AG04450 (cell line): ENCODE results near the gene MICU2. TPM values are rescaled to one million over a fixed set of nuclear protein-coding genes. Genes with fewer than 3 reads are reported as not detected.

Source experiments
- CTCF ChIA-PET: fragments of 300-600, 350-600 bp; formaldehyde crosslinking; extraction: SDS; loops from one replicate; lab custom pipeline; 2022; ENCODE audit warnings: antibody characterized with exemption, inconsistent platforms; lab: Charles Lee
- POLR2A ChIA-PET: fragments of 350-600 bp; formaldehyde crosslinking; extraction: SDS; loops from one replicate; lab custom pipeline; 2021; ENCODE audit warnings: antibody characterized with exemption, inconsistent platforms; lab: Yijun Ruan, JAX
- DNase-seq: peaks from one replicate; pipeline ENCODE4 v3.0.0-alpha.2; 2011; ENCODE audit warnings: low read depth, low spot score
- H3K27ac ChIP-seq: one replicate; pipeline ENCODE4 v1.5.1; 2012; ENCODE audit warnings: low read depth, low read length, control low read depth
- H3K27me3 ChIP-seq: one replicate; pipeline ENCODE4 v1.6.0; 2012; ENCODE audit warnings: low read length; ENCODE audit not compliant: control insufficient read depth, insufficient read depth
- H3K4me3 ChIP-seq: 2 replicates; pipeline ENCODE4 v1.5.1; 2011; ENCODE audit warnings: mild to moderate bottlenecking, low read depth, low read length, control low read depth
- H3K9me3 ChIP-seq: 2 replicates; pipeline ENCODE4 v1.5.1; 2012; ENCODE audit warnings: low read length; ENCODE audit not compliant: control insufficient read depth, insufficient read depth
- CTCF ChIP-seq: IDR thresholded peaks from 2 replicates; pipeline ENCODE4 v1.5.1; 2011; ENCODE audit warnings: low read depth, low read length, control low read depth, inconsistent platforms
- polyA plus RNA-seq: library from polyadenylated mRNA; depleted of rRNA; stranded (reverse); fragments of >200 nt; gene quantifications from 2 replicates; pipeline ENCODE4 v1.2.3, GENCODE V29; 2011; rRNA removed
- small RNA-seq: library from RNA; depleted of rRNA; stranded (forward); fragments of <200 nt; gene quantifications from one replicate; pipeline ENCODE3, GENCODE V24; 2012; ENCODE audit warnings: low read depth; ENCODE audit not compliant: insufficient read length

MICU2 gene
- polyA plus RNA-seq, 1 experiment: 42.1 TPM

DNA sequence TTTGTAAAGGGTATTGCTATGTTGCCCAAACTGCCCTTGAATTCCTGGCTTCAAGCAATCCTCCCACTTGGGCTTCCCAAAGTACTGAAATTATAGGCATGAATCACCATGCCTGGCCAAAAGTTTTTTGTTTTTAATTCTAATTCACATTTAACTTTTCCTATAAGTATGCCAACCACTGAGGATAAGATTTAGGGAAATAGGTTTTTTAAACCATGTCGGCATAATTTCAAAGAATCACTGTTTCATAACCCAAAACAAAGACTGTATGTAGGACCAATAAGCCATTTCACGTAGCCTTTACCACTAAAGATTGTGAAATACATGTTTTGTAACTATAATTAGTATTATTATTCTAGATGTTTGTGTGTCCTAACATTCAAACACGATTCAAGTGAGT, 153.0 kb downstream of the MICU2 start:
- POLR2A ChIA-PET: no interaction called here
- DNase-seq: no peak
- Histone ChIP-seq H3K4me3 (no peak overlapping the region), H3K27ac (no peak overlapping the region), H3K9me3 (no peaks in the 10 kb centered on the region; the same call in 1 of the 2 replicates), H3K27me3 (no peaks in the 10 kb centered on the region)
- CTCF ChIA-PET: no interaction called here
- TF ChIP-seq CTCF: no peak

- POLR2A ChIA-PET: no interaction called here
- no peak for DNase-seq
- Histone ChIP-seq H3K4me3 (no peak overlapping the region), H3K27ac (no peak overlapping the region), H3K27me3 (no peaks in the 10 kb centered on the region), H3K9me3 (no peaks in the 10 kb centered on the region)
- no peak for TF ChIP-seq CTCF
- CTCF ChIA-PET: no interaction called here
These were observed 157.3 kb downstream of the MICU2 start for GRCh38 chr13:21446656-21447055.

GRCh38 chr13:21445759-21446158, 158.2 kb downstream of the MICU2 start:
- Histone ChIP-seq H3K27me3 (no peaks in the 10 kb centered on the region), H3K9me3 (no peaks in the 10 kb centered on the region), H3K4me3 (no peak overlapping the region), H3K27ac (no peak overlapping the region)
- CTCF ChIA-PET: no interaction called here
- POLR2A ChIA-PET: no interaction called here
- TF ChIP-seq CTCF: no peak
- DNase-seq: no peak

- POLR2A ChIA-PET: no interaction called here
- H3K27me3 ChIP-seq: no peaks in the 10 kb centered on the region
- no peaks in the 10 kb centered on the region; the same call in 1 of the 2 replicates for H3K9me3 ChIP-seq
- H3K27ac ChIP-seq: no peak overlapping the region
- DNase-seq: no peak
- TF ChIP-seq CTCF: no peak
- CTCF ChIA-PET: no interaction called here
- no peak overlapping the region for H3K4me3 ChIP-seq
These were observed 160.8 kb downstream of the MICU2 start for GRCh38 chr13:21443171-21443570.

Small RNAs within 50 kb of the gene (small RNA-seq; reads per million reads assigned to genes)
- gene RNU6-59P: not detected

Other genes with a start within 250 kb of the MICU2 start
- gene ZDHHC20, start 144.9 kb downstream of the MICU2 start, polyA plus RNA-seq: 43.8 and 59.8 TPM in 2 replicates
- gene FGF9, start 66.9 kb upstream of the MICU2 start, polyA plus RNA-seq: 0.12 and 0.26 TPM in 2 replicates